ENCODE data around the gene RALGAPB.
"Not testable (repeated sequence)": the region's sequence is repeated elsewhere in the genome, so short reads cannot be mapped to it uniquely, and the experiment has no call there.

RALGAPB gene

GRCh38 chr20:38458314-38458713 is 14.3 kb upstream of the RALGAPB start:
- Mint-ChIP-seq H3K9me3 (ENCODE audit: low read depth) (no peaks in the 10 kb centered on the region), H3K4me3 (no peak overlapping the region), H3K36me3 (no peaks in the 10 kb centered on the region), H3K27me3 (no peaks in the 10 kb centered on the region), H3K27ac (no peak overlapping the region), H3K4me1 (ENCODE audit: low read depth) (no peaks in the 10 kb centered on the region)

- H3K27ac Mint-ChIP-seq, result no peak overlapping the region
- H3K9me3 Mint-ChIP-seq (ENCODE audit: low read depth), result no peaks in the 10 kb centered on the region
- no peaks in the 10 kb centered on the region for H3K4me1 Mint-ChIP-seq (ENCODE audit: low read depth)
- no peaks in the 10 kb centered on the region for H3K27me3 Mint-ChIP-seq
- H3K36me3 Mint-ChIP-seq, result no peaks in the 10 kb centered on the region
- no peak overlapping the region for H3K4me3 Mint-ChIP-seq
Observed at GRCh38 chr20:38460040-38460623, 12.5 kb upstream of the RALGAPB start.

- H3K27me3 Mint-ChIP-seq; H3K9me3 Mint-ChIP-seq (ENCODE audit: low read depth); H3K36me3 Mint-ChIP-seq; H3K4me1 Mint-ChIP-seq (ENCODE audit: low read depth); H3K27ac Mint-ChIP-seq; H3K4me3 Mint-ChIP-seq: not testable (repeated sequence)
Observed at GRCh38 chr20:38460631-38461030, 12.0 kb upstream of the RALGAPB start.

- not testable (repeated sequence) for H3K27ac Mint-ChIP-seq; H3K4me3 Mint-ChIP-seq; H3K4me1 Mint-ChIP-seq (ENCODE audit: low read depth); H3K36me3 Mint-ChIP-seq; H3K9me3 Mint-ChIP-seq (ENCODE audit: low read depth); H3K27me3 Mint-ChIP-seq
Observed at GRCh38 chr20:38461167-38461566, 11.5 kb upstream of the RALGAPB start.

GRCh38 chr20:38461569-38461968 is 11.1 kb upstream of the RALGAPB start:
- not testable (repeated sequence) for H3K4me3 Mint-ChIP-seq; H3K27ac Mint-ChIP-seq; H3K9me3 Mint-ChIP-seq (ENCODE audit: low read depth); H3K4me1 Mint-ChIP-seq (ENCODE audit: low read depth); H3K36me3 Mint-ChIP-seq; H3K27me3 Mint-ChIP-seq

GRCh38 chr20:38466171-38466570 is 6.5 kb upstream of the RALGAPB start:
- no peaks in the 10 kb centered on the region for H3K4me1 Mint-ChIP-seq (ENCODE audit: low read depth)
- no peak overlapping the region for H3K4me3 Mint-ChIP-seq
- no peak overlapping the region for H3K27ac Mint-ChIP-seq
- no peaks in the 10 kb centered on the region for H3K9me3 Mint-ChIP-seq (ENCODE audit: low read depth)
- no peaks in the 10 kb centered on the region for H3K36me3 Mint-ChIP-seq
- H3K27me3 Mint-ChIP-seq, result no peaks in the 10 kb centered on the region

GRCh38 chr20:38466983-38467382 is 5.7 kb upstream of the RALGAPB start:
- Mint-ChIP-seq H3K4me1 (ENCODE audit: low read depth) (peaks cover 4% of the 10 kb centered on the region), H3K27me3 (no peaks in the 10 kb centered on the region), H3K9me3 (ENCODE audit: low read depth) (no peaks in the 10 kb centered on the region), H3K36me3 (no peaks in the 10 kb centered on the region), H3K4me3 (no peak overlapping the region), H3K27ac (no peak overlapping the region)

GRCh38 chr20:38471245-38471644 is 1.4 kb upstream of the RALGAPB start:
- Mint-ChIP-seq H3K4me3 (no peak overlapping the region), H3K4me1 (ENCODE audit: low read depth) (peaks cover 35% of the 10 kb centered on the region), H3K9me3 (ENCODE audit: low read depth) (no peaks in the 10 kb centered on the region), H3K36me3 (no peaks in the 10 kb centered on the region), H3K27me3 (no peaks in the 10 kb centered on the region), H3K27ac (peak overlapping the region; percentile 72)

- H3K27me3 Mint-ChIP-seq, result no peaks in the 10 kb centered on the region
- H3K4me3 Mint-ChIP-seq, result peak overlapping the region; percentile 88
- H3K36me3 Mint-ChIP-seq, result no peaks in the 10 kb centered on the region
- no peaks in the 10 kb centered on the region for H3K9me3 Mint-ChIP-seq (ENCODE audit: low read depth)
- H3K27ac Mint-ChIP-seq, result peak overlapping the region; percentile 86
- H3K4me1 Mint-ChIP-seq (ENCODE audit: low read depth), result peaks cover 42% of the 10 kb centered on the region
Observed at GRCh38 chr20:38471987-38472512, 593 bp upstream of the RALGAPB start.

GRCh38 chr20:38473367-38473795 is 738 bp downstream of the RALGAPB start:
- H3K9me3 Mint-ChIP-seq (ENCODE audit: low read depth), result no peaks in the 10 kb centered on the region
- peak overlapping the region; percentile 91 for H3K4me3 Mint-ChIP-seq
- no peaks in the 10 kb centered on the region for H3K27me3 Mint-ChIP-seq
- H3K36me3 Mint-ChIP-seq, result no peaks in the 10 kb centered on the region
- H3K4me1 Mint-ChIP-seq (ENCODE audit: low read depth), result peaks cover 51% of the 10 kb centered on the region
- H3K27ac Mint-ChIP-seq, result peak overlapping the region; percentile 64

GRCh38 chr20:38477747-38478146 is 5.1 kb downstream of the RALGAPB start:
- H3K27ac Mint-ChIP-seq, result no peak overlapping the region
- H3K4me1 Mint-ChIP-seq (ENCODE audit: low read depth), result peaks cover 62% of the 10 kb centered on the region
- H3K27me3 Mint-ChIP-seq, result no peaks in the 10 kb centered on the region

GRCh38 chr20:38479596-38479995 is 7.0 kb downstream of the RALGAPB start:
- no peaks in the 10 kb centered on the region for H3K27me3 Mint-ChIP-seq
- no peak overlapping the region for H3K27ac Mint-ChIP-seq
- H3K4me1 Mint-ChIP-seq (ENCODE audit: low read depth), result peaks cover 53% of the 10 kb centered on the region
- peaks cover 8% of the 10 kb centered on the region for H3K36me3 Mint-ChIP-seq
- no peak overlapping the region for H3K4me3 Mint-ChIP-seq
- H3K9me3 Mint-ChIP-seq (ENCODE audit: low read depth), result no peaks in the 10 kb centered on the region

More at GRCh38 chr20:38477747-38478146, 5.1 kb downstream of the RALGAPB start:
- Mint-ChIP-seq H3K4me3 (no peak overlapping the region), H3K36me3 (peaks cover 8% of the 10 kb centered on the region), H3K9me3 (ENCODE audit: low read depth) (no peaks in the 10 kb centered on the region)

- Mint-ChIP-seq H3K27ac (no peak overlapping the region), H3K27me3 (no peaks in the 10 kb centered on the region), H3K36me3 (peaks cover 17% of the 10 kb centered on the region), H3K4me3 (no peak overlapping the region), H3K9me3 (ENCODE audit: low read depth) (no peaks in the 10 kb centered on the region), H3K4me1 (ENCODE audit: low read depth) (peaks cover 22% of the 10 kb centered on the region)
Observed at GRCh38 chr20:38485041-38485440, 12.4 kb downstream of the RALGAPB start.

- Mint-ChIP-seq H3K9me3 (ENCODE audit: low read depth) (no peaks in the 10 kb centered on the region), H3K36me3 (peaks cover 20% of the 10 kb centered on the region), H3K4me3 (no peak overlapping the region), H3K4me1 (ENCODE audit: low read depth) (peaks cover 17% of the 10 kb centered on the region), H3K27ac (no peak overlapping the region), H3K27me3 (no peaks in the 10 kb centered on the region)
Observed at GRCh38 chr20:38489181-38489580, 16.5 kb downstream of the RALGAPB start.

GRCh38 chr20:38497246-38497935 is 24.7 kb downstream of the RALGAPB start:
- Mint-ChIP-seq H3K27ac (no peak overlapping the region), H3K9me3 (ENCODE audit: low read depth) (no peaks in the 10 kb centered on the region), H3K4me3 (no peak overlapping the region), H3K27me3 (no peaks in the 10 kb centered on the region), H3K4me1 (ENCODE audit: low read depth) (peaks cover 3% of the 10 kb centered on the region), H3K36me3 (peaks cover 28% of the 10 kb centered on the region)

- no peak overlapping the region for H3K4me3 Mint-ChIP-seq
- no peaks in the 10 kb centered on the region for H3K27me3 Mint-ChIP-seq
- no peaks in the 10 kb centered on the region for H3K9me3 Mint-ChIP-seq (ENCODE audit: low read depth)
- H3K36me3 Mint-ChIP-seq, result peaks cover 31% of the 10 kb centered on the region
- no peak overlapping the region for H3K27ac Mint-ChIP-seq
- H3K4me1 Mint-ChIP-seq (ENCODE audit: low read depth), result peaks cover 3% of the 10 kb centered on the region
Observed at GRCh38 chr20:38498909-38499308, 26.3 kb downstream of the RALGAPB start.
